HUES48 (cell line): Measurements from ENCODE around the gene FASN.

Experiments used
- H3K27ac ChIP-seq: one replicate; pipeline ENCODE4 v1.7.0; 2013; ENCODE audit warnings: low read depth, low read length, inconsistent platforms
- H3K27me3 ChIP-seq: 2 replicates; pipeline ENCODE4 v1.6.1; 2013; ENCODE audit warnings: mild to moderate bottlenecking, low read length; ENCODE audit not compliant: control insufficient read depth, insufficient read depth
- H3K36me3 ChIP-seq: 2 replicates; pipeline ENCODE4 v1.6.1; 2013; ENCODE audit warnings: low read length; ENCODE audit not compliant: control insufficient read depth, insufficient read depth
- H3K4me1 ChIP-seq: 2 replicates; pipeline ENCODE4 v1.6.1; 2013; ENCODE audit warnings: mild to moderate bottlenecking, low read length; ENCODE audit not compliant: control insufficient read depth, insufficient read depth
- H3K4me3 ChIP-seq: 2 replicates; pipeline ENCODE4 v1.5.1; 2013; ENCODE audit warnings: mild to moderate bottlenecking, low read depth, low read length
- H3K9ac ChIP-seq: 2 replicates; pipeline ENCODE4 v1.6.1; 2013; ENCODE audit warnings: mild to moderate bottlenecking, low read depth, low read length, moderate library complexity
- H3K9me3 ChIP-seq: 2 replicates; pipeline ENCODE4 v1.6.1; 2013; ENCODE audit warnings: low read length; ENCODE audit not compliant: control insufficient read depth, insufficient read depth

The FASN gene

DNA sequence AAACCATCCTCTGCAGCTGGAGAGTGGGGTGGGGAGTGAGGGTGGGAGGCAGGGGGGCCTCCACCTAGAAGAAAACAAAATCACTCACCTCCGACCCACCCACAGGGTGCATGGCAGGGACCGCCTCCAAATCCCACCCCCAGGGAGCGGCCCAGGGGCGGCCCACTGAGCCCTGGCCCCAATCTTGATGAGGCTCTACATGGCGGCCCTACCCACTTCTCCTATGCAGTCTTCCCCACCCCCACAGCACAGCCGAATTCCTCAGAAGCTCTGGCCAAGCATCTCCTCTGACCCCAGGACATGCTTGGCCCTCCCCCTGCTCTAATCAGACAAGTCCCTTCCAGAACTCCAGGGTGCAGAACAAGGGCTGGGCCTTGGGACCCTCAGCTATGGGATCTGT, 18.2 kb upstream of the FASN start:
- Histone ChIP-seq H3K4me1 (no peaks in the 10 kb centered on the region), H3K9me3 (no peaks in the 10 kb centered on the region), H3K27me3 (no peaks in the 10 kb centered on the region), H3K9ac (no peak overlapping the region), H3K27ac (no peak overlapping the region), H3K4me3 (no peak overlapping the region), H3K36me3 (no peaks in the 10 kb centered on the region)

- Histone ChIP-seq H3K27ac (no peak overlapping the region), H3K9ac (no peak overlapping the region), H3K27me3 (no peaks in the 10 kb centered on the region), H3K4me3 (no peak overlapping the region), H3K36me3 (no peaks in the 10 kb centered on the region), H3K9me3 (no peaks in the 10 kb centered on the region), H3K4me1 (no peaks in the 10 kb centered on the region)
These were observed 16.8 kb upstream of the FASN start for GRCh38 chr17:82114872-82115271.

DNA sequence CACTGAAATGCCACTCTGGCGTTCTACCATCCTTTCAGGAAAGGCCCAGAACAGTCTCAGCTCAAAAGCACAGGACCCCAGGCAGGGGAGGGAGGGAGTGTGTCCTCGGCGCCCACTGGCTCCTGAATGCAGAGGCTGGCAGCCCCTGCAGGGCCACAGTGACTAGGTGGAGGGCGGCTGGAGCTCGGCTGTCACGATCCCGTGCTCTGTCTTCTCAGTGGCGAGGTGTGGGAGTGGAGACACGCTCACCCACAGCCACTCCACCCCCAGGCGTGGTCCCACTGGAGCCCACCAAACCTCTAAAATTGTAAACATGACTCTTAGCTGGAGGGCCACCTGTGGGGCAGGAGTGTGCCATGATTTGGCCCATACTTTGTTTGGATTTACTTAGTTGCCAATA, 16.4 kb upstream of the FASN start:
- Histone ChIP-seq H3K4me3 (no peak overlapping the region), H3K4me1 (no peaks in the 10 kb centered on the region), H3K27ac (no peak overlapping the region), H3K27me3 (no peaks in the 10 kb centered on the region), H3K9ac (no peak overlapping the region), H3K9me3 (no peaks in the 10 kb centered on the region), H3K36me3 (no peaks in the 10 kb centered on the region)

- Histone ChIP-seq H3K9ac (no peak overlapping the region), H3K27ac (no peak overlapping the region), H3K27me3 (no peaks in the 10 kb centered on the region), H3K4me3 (no peak overlapping the region), H3K9me3 (no peaks in the 10 kb centered on the region), H3K36me3 (no peaks in the 10 kb centered on the region), H3K4me1 (no peaks in the 10 kb centered on the region)
These were observed 15.9 kb upstream of the FASN start for GRCh38 chr17:82113941-82114340.

DNA sequence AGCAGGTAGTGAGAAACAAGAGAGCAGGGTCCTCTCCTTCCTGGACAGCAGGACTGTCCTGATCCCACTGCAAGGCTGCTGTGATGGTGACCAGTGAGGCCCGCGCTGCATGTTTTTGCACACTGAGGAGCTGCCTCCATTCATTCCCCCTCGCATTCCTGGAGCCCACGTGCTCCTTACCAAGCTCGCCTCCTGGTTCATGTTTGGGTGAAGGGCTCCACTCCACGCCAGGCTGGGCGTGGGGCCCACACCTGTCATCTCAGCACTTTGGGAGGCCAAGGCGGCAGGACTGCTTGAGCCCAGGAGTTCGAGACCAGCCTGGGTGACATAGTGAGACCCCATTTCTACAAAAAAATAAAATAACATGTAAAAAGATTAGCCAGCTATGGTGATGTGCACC, 15.4 kb upstream of the FASN start:
- Histone ChIP-seq H3K4me1 (no peaks in the 10 kb centered on the region), H3K9ac (no peak overlapping the region), H3K9me3 (no peaks in the 10 kb centered on the region), H3K36me3 (no peaks in the 10 kb centered on the region), H3K4me3 (no peak overlapping the region), H3K27ac (no peak overlapping the region), H3K27me3 (no peaks in the 10 kb centered on the region)

DNA sequence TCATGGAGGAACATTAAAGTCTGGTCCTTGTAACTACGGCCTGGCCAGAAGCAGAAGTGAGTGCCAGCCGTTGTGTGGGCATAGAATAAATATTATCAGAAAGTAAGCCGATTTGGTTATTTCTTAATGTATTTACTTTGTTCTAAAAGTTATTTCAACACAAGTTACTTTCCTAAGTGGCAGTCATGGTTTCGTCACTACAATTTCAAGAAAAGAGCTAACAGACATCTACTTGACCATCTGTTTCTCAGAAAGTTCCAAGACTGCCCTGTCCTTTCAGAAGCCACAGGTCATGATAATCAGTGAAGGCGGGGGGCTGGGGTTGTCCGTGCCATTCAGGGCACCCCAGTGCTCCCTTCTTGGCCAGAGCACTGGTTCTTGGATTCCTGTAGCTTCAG, 14.9 kb upstream of the FASN start:
- Histone ChIP-seq H3K27ac (no peak overlapping the region), H3K9me3 (no peaks in the 10 kb centered on the region), H3K4me1 (no peaks in the 10 kb centered on the region)

GRCh38 chr17:82112181-82112913, 14.3 kb upstream of the FASN start:
- H3K4me1 ChIP-seq: no peaks in the 10 kb centered on the region
- no peak overlapping the region for H3K4me3 ChIP-seq
- no peak overlapping the region for H3K27ac ChIP-seq
- no peak overlapping the region for H3K9ac ChIP-seq
- no peaks in the 10 kb centered on the region for H3K9me3 ChIP-seq
- H3K36me3 ChIP-seq: no peaks in the 10 kb centered on the region
- H3K27me3 ChIP-seq: no peaks in the 10 kb centered on the region

More for the DNA sequence above, 14.9 kb upstream of the FASN start:
- H3K27me3 ChIP-seq: no peaks in the 10 kb centered on the region
- no peaks in the 10 kb centered on the region for H3K36me3 ChIP-seq
- H3K4me3 ChIP-seq: no peak overlapping the region
- no peak overlapping the region for H3K9ac ChIP-seq

- no peak overlapping the region for H3K4me3 ChIP-seq
- H3K9me3 ChIP-seq: no peaks in the 10 kb centered on the region
- H3K9ac ChIP-seq: no peak overlapping the region
- no peaks in the 10 kb centered on the region for H3K27me3 ChIP-seq
- H3K36me3 ChIP-seq: no peaks in the 10 kb centered on the region
- no peak overlapping the region for H3K27ac ChIP-seq
- H3K4me1 ChIP-seq: peaks cover 10% of the 10 kb centered on the region; the same call in 1 of the 2 replicates
These were observed 12.3 kb upstream of the FASN start for GRCh38 chr17:82110298-82110697.

- H3K9ac ChIP-seq: no peak overlapping the region
- H3K4me1 ChIP-seq: peaks cover 14% of the 10 kb centered on the region; the same call in 1 of the 2 replicates
These were observed 11.0 kb upstream of the FASN start for GRCh38 chr17:82108961-82109475.

DNA sequence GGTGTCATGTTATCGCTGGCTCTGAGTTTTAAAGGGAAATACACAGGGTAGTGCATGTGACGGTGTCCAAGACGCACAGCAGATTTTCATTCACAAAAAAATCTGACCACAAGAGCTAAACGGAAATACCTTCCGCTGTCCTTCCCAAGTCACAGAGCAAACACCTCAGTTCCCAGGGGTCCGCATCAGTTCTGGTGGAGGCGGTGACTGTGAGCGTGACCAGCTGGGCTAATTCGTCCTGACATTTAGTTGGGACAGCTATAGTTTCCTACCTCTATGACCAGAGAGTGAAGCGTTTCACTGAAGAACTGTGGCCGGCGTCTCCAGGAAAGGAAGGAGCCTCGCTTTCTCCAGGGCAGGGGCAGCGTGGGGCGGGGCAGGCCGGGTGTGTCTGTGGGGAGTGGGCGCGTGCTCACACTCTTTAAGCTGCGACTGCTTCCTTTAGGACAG, 10.5 kb upstream of the FASN start:
- Histone ChIP-seq H3K4me1 (peaks cover 19% of the 10 kb centered on the region), H3K27ac (no peak overlapping the region)

More at GRCh38 chr17:82108961-82109475, 11.0 kb upstream of the FASN start:
- Histone ChIP-seq H3K4me3 (no peak overlapping the region), H3K27me3 (no peaks in the 10 kb centered on the region), H3K9me3 (no peaks in the 10 kb centered on the region), H3K27ac (no peak overlapping the region), H3K36me3 (no peaks in the 10 kb centered on the region)

DNA sequence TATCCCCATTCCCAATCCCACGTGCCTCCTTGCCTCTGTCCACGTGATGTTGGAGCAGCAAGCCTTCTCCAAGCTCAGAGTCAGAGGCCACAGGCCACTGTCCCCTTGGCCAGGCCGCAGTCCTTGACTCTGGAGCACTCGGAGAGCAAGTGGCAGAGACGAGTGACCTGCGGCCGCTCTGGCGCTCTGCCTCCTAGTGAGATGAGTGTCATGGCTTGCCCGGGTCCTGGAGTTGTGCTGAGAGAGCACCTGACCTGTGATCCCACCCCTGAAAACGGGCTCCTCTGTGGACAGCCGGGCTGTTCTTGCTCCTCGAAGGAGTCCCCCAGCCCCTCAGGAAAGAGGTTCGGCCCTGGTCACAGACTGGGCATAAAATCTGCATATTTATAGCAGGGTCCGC, 10.0 kb upstream of the FASN start:
- Histone ChIP-seq H3K9ac (no peak overlapping the region), H3K4me1 (peaks cover 23% of the 10 kb centered on the region), H3K4me3 (no peak overlapping the region), H3K27me3 (no peaks in the 10 kb centered on the region), H3K27ac (no peak overlapping the region), H3K36me3 (no peaks in the 10 kb centered on the region), H3K9me3 (no peaks in the 10 kb centered on the region)

More for the DNA sequence above, 10.5 kb upstream of the FASN start:
- Histone ChIP-seq H3K36me3 (no peaks in the 10 kb centered on the region), H3K27me3 (no peaks in the 10 kb centered on the region), H3K9ac (no peak overlapping the region), H3K4me3 (no peak overlapping the region), H3K9me3 (no peaks in the 10 kb centered on the region)
